Astrocyte of the cerebellum (primary cell): ENCODE results near the gene HMMR.
A peak's percentile ranks its signal among the peaks of the same experiment; 100 is the strongest.

Experiments used
- DNase-seq: peaks from one replicate; pipeline ENCODE4 v3.0.0-alpha.2; 2011; ENCODE audit warnings: low read depth
- H3K4me3 ChIP-seq: 2 replicates; pipeline ENCODE4 v1.5.1; 2011; ENCODE audit warnings: mild to moderate bottlenecking, low read depth, low read length, moderate library complexity
- in situ Hi-C: cut with HindIII; loops from 2 replicates; pipeline ENCODE4 v1.10.0; 2017; ENCODE audit warnings: low sequenced_read_pairs
- TF ChIP-seq, protein P1 (sequence below): IDR thresholded peaks from 2 replicates; pipeline ENCODE4 v1.5.1; 2012; ENCODE audit warnings: low read length, low read depth, moderate library complexity, mild to moderate bottlenecking; ENCODE audit errors: missing control alignments

The HMMR gene

DNA sequence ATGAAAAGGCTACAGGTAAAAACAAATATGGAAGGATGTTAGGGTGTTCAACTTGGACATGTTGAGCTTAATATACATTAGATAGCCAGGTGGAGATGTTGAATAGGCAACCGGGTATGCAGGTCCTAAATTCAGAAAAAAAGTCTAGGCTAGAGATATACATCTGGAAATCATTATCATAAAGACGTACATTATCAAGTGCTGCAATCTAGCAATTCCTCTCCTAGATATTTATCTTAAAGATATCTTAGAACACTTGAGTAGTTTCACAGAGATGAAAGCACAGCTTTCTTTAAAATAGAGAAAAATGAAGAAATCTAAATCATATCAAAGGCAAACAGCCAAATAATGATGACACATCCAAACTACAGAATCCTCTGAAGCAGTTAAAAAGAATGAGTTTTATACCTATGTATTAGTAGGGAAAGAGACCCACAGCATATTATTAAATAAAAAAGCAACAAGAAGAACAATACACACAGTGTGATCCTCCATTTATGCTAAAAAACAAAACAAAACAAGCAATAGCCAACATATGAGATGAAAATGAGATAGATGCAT is 4.3 kb upstream of the HMMR start:
- TF ChIP-seq, protein P1, sequence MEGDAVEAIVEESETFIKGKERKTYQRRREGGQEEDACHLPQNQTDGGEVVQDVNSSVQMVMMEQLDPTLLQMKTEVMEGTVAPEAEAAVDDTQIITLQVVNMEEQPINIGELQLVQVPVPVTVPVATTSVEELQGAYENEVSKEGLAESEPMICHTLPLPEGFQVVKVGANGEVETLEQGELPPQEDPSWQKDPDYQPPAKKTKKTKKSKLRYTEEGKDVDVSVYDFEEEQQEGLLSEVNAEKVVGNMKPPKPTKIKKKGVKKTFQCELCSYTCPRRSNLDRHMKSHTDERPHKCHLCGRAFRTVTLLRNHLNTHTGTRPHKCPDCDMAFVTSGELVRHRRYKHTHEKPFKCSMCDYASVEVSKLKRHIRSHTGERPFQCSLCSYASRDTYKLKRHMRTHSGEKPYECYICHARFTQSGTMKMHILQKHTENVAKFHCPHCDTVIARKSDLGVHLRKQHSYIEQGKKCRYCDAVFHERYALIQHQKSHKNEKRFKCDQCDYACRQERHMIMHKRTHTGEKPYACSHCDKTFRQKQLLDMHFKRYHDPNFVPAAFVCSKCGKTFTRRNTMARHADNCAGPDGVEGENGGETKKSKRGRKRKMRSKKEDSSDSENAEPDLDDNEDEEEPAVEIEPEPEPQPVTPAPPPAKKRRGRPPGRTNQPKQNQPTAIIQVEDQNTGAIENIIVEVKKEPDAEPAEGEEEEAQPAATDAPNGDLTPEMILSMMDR = no peak

DNA sequence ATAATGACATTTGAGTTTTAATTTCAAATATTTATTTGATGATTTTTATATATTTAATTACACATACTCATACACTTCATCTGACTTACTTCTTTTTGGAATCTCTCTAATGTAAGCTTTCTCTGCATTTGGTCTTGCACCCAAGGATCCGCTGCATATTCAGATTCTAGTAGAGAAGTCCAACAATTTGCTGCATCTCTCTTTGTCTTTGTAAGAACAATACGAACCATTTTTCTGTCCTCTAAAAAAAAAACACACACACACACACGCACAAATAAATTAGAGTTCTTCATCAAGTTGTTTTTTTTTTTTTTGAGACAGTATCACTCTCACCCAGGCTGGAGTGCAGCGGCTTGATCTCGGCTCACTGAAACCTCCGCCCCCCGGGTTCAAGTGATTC is 3.6 kb upstream of the HMMR start:
- no peak for DNase-seq
- H3K4me3 ChIP-seq = no peak overlapping the region
- in situ Hi-C loops = no loop called here
- TF ChIP-seq, protein P1 = no peak

More for the DNA sequence above, 4.3 kb upstream of the HMMR start:
- no peak overlapping the region for H3K4me3 ChIP-seq
- DNase-seq = no peak
- in situ Hi-C loops = no loop called here

DNA sequence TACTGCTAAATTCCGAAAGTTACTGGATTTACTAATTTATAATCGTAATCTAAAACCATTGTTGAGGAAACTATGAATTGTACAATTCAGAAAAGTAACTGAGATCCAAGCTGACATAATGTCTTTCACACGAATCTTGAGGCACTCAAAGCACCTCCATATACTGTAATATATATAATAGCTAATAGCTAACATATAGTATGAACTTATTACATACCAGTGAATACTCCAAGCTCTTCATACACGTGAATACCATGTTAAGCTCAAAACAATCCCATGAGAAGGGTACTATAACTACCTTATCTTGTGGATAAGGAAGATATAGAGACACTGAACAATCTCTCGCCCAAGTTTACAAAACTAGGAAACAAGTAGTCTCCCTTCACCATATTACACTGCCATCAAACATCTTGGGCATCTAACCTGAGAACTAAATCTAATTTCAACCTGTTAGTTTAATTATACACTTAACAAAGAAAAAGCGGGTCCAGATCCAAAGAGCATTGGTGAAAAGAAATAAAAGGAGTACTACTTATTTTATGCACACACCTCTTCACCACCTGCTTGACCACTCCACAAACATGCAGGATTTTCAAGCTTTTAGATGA is 1.6 kb upstream of the HMMR start:
- in situ Hi-C loops = no loop called here
- peak overlapping the region; percentile 65 for H3K4me3 ChIP-seq
- TF ChIP-seq, protein P1 = no peak
- DNase-seq = no peak

DNA sequence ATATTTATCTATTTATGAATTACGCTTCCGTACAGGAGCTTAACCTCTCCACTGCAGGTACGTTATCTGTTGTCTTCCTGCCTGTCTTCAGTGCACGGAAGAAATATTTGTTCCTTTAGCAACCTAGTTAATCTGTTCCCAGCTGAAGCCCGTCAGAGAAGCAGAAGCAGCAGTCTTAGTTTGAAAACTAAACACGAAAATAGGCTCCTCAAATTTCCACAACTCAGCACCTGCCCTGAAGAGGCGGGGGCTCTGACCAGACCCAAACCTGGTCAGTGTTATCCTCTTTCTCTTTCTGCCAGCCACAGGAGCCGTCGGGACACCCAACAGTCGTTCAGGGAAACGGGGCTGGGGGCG is 992 bp upstream of the HMMR start:
- peak overlapping the region; percentile 65 for H3K4me3 ChIP-seq
- DNase-seq = no peak
- in situ Hi-C loops = no loop called here
- TF ChIP-seq, protein P1 = no peak

DNA sequence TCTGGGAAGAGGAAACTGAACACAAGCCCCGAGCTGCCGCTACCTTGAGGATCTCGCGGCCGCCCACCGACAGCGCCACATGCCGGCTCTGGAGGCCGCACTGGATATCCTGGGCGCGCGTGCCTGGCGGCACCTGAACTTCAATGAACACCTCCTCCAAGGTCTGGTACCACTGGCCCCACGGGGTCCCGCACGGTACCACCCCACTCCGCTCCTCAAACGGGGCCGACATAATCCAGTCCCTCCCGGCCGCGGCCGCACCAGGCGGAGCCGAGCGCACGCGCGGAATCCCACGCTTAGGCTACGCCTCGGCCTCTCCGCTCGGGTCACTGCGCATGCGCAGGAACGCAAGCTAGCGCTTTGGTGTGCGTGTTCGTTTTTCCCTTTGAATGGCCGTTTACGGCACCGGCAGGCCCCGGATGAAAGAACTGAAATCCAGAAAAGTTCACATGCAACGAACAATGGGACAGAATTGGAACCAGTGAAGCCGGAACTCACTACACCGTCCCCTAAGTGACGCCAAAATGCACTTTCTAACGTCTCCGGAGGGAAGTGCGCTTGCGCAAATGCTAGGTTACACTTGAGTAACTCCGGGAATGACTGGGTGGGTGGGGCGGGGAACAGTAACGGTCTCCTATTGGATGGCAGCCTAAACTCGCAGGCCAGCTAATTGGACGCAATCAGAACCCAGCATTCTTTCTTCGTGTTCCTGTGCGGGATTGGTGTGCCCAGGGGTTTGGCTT is 442 bp upstream of the HMMR start, which contains the start of gene NUDCD2:
TSS of gene NUDCD2 (minus strand) at position 284 of the 743 bp plus-strand sequence. CDS start at position 232, 52 bp downstream.
- peak; percentile 99 for DNase-seq
- peak within 1 kb of the TSS; percentile 65 for H3K4me3 ChIP-seq
- in situ Hi-C loops = no loop called here
- TF ChIP-seq, protein P1 = peak; percentile 23

DNA sequence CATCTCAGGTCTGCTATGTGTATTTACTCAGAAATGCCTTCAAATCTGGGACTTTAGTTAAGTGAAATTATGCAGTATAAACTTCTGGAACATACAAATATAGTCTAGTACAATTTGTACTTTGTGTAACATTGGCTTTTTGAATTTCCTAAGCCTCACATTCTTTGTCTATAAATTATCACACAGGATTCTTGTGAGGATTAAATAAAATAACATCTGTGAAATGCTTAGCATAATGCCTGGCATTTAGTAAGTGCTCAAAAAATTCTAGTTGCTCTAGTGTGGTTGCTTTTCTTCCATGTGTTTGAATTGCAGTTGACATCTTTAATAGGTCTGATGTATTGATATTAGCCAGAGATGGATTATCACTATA is 2.6 kb downstream of the HMMR start:
- no peak for DNase-seq
- no peak overlapping the region for H3K4me3 ChIP-seq
- in situ Hi-C loops = no loop called here
- TF ChIP-seq, protein P1 = no peak
